ENCODE measurements around the gene ZNF485. TPM values are rescaled to one million over a fixed set of nuclear protein-coding genes. Genes with fewer than 3 reads are reported as not detected.

Gene ZNF485
- total and polyA plus RNA-seq, 2 donors (not counting 1 experiment from before 2014, with no cell fraction given): 4.8 to 8.4 TPM

DNA sequence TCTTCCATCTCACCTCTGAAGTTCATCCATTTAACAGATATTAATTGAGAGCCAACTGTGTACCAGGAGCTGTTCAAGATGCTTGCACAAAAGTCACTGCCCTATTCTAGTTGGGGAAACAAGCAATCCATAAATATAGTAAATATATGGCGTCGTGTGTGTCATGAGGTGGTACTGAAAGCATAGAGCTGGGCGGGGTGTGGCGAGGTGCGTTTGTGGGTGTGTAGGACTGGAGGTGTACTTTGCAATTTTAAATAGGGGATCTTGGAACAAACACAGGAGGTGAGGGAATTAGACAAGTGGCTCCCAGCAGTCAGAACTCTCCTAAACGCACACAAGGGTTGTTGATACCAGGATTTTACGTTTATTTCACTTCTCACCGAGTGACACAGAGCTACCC, 31.3 kb upstream of the ZNF485 start:
- H2AFZ ChIP-seq (ENCODE audit: insufficient read depth, low read depth, low read length, poor library complexity, severe bottlenecking): peak overlapping the region; percentile 90
- H3K9me3 ChIP-seq (ENCODE audit: control extremely low read depth in 1 of 3, control insufficient read depth in 2 of 3, insufficient read depth in 1 of 3, low read length in 2 of 3): peaks cover 0 to 15% (median 0%) of the 10 kb centered on the region in 3 donors
- peak overlapping the region; percentile 40 to 67 for H3K27ac ChIP-seq (ENCODE audit: low read length in 2 of 2)
- intact Hi-C loops (cut with micrococcal nuclease): loop anchor here (1.0 to 10.0 kb wide), 6 partner anchors 20 to 790 kb away; partner anchors contain the start of genes BMS1, CSGALNACT2, ZNF32 and ZNF485
- peak overlapping the region; percentile 68 for H3K9ac ChIP-seq (ENCODE audit: low read length)
- Mint-ChIP-seq H3K4me1 (peaks cover 43% of the 10 kb centered on the region), H3K4me3 (peak overlapping the region; percentile 93), H3K27ac (peak overlapping the region; percentile 94), H3K9me3 (ENCODE audit: insufficient read depth) (peaks cover 5% of the 10 kb centered on the region), H3K27me3 (no peaks in the 10 kb centered on the region)
- POLR2A ChIA-PET: interaction anchor here (0.9 kb wide), 1 partner anchor 138 kb away, joined by 3 read pairs; the partner anchor contains the start of gene ZNF487
- no peaks in the 10 kb centered on the region for H3K36me3 ChIP-seq (replicated peaks in 1 of 2; ENCODE audit: control extremely low read depth in 1 of 2, control insufficient read depth in 1 of 2, extremely low read depth in 1 of 2, insufficient read depth in 2 of 2, low read length in 1 of 2)
- CTCF ChIA-PET: interaction anchor here (0.6 to 1.6 kb wide), 3 partner anchors 20 to 114 kb away, joined by 3 to 5 read pairs (median 4); no protein-coding TSS in a partner anchor
- peak overlapping the region; percentile 42 to 72 (median 60) for H3K4me3 ChIP-seq (ENCODE audit: control extremely low read depth in 1 of 5, extremely low read depth in 1 of 5, insufficient read depth in 1 of 5, low read depth in 2 of 5, low read length in 4 of 5)
- TF ChIP-seq, protein P1, sequence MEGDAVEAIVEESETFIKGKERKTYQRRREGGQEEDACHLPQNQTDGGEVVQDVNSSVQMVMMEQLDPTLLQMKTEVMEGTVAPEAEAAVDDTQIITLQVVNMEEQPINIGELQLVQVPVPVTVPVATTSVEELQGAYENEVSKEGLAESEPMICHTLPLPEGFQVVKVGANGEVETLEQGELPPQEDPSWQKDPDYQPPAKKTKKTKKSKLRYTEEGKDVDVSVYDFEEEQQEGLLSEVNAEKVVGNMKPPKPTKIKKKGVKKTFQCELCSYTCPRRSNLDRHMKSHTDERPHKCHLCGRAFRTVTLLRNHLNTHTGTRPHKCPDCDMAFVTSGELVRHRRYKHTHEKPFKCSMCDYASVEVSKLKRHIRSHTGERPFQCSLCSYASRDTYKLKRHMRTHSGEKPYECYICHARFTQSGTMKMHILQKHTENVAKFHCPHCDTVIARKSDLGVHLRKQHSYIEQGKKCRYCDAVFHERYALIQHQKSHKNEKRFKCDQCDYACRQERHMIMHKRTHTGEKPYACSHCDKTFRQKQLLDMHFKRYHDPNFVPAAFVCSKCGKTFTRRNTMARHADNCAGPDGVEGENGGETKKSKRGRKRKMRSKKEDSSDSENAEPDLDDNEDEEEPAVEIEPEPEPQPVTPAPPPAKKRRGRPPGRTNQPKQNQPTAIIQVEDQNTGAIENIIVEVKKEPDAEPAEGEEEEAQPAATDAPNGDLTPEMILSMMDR (IDR thresholded peaks at IDR 0.05): no peak
- TF ChIP-seq EZH2 (IDR thresholded peaks at IDR 0.05; ENCODE audit: borderline replicate concordance, insufficient read depth, low read depth, low read length, poor library complexity, severe bottlenecking): no peak
- H4K20me1 ChIP-seq (ENCODE audit: control insufficient read depth, insufficient read depth, low read length, poor library complexity, severe bottlenecking): no peaks in the 10 kb centered on the region
- no peak for DNase-seq
- no CpG with 5 or more reads among the region's 8 CpGs for WGBS (ENCODE audit: insufficient coverage)
- peak overlapping the region; percentile 74 for H3K4me2 ChIP-seq (replicated peaks; ENCODE audit: low read depth, low read length, poor library complexity, severe bottlenecking)
- H3K4me1 ChIP-seq (ENCODE audit: control insufficient read depth in 2 of 2, insufficient read depth in 2 of 2, low read length in 2 of 2): peaks cover 17 to 27% of the 10 kb centered on the region in 2 donors
- no peaks in the 10 kb centered on the region for H3K79me2 ChIP-seq (ENCODE audit: control insufficient read depth, insufficient read depth, low read length)
- H3K27me3 ChIP-seq (replicated peaks in 1 of 4; ENCODE audit: control extremely low read depth in 1 of 4, control insufficient read depth in 3 of 4, insufficient read depth in 4 of 4, low read length in 3 of 4): no peaks in the 10 kb centered on the region
- no peak for ATAC-seq (ENCODE audit: low read depth)

DNA sequence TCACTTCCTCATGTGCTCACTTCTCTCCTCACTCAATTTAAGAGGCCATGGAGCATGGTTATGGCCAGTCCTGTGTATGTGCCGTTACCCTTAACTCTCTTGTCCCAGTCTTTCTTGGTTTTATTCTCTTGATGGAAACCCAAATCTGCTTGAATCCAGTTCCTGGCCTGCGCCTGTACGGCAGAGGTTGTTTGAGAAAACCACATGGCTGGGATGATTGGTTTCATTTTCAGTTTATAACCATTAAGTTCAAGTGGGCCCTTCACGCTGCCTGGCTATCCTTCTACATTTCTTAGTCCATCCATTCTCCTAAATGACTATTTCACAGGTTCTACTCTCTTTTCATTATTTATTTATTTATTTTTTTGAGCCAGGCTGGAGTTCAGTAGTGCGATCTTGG, 30.2 kb upstream of the ZNF485 start:
- Mint-ChIP-seq H3K4me3 (peak overlapping the region; percentile 93), H3K27ac (peak overlapping the region; percentile 34), H3K9me3 (ENCODE audit: insufficient read depth) (peaks cover 5% of the 10 kb centered on the region), H3K4me1 (peaks cover 39% of the 10 kb centered on the region), H3K27me3 (peaks cover 5% of the 10 kb centered on the region)
- Histone ChIP-seq H3K4me1 (ENCODE audit: control insufficient read depth in 2 of 2, insufficient read depth in 2 of 2, low read length in 2 of 2) (peaks cover 16 to 25% of the 10 kb centered on the region in 2 donors), H2AFZ (ENCODE audit: insufficient read depth, low read depth, low read length, poor library complexity, severe bottlenecking) (peak overlapping the region; percentile 30), H3K79me2 (ENCODE audit: control insufficient read depth, insufficient read depth, low read length) (no peaks in the 10 kb centered on the region), H3K9ac (ENCODE audit: low read length) (no peak overlapping the region), H3K4me3 (ENCODE audit: control extremely low read depth in 1 of 5, extremely low read depth in 1 of 5, insufficient read depth in 1 of 5, low read depth in 2 of 5, low read length in 4 of 5) (no peak overlapping the region), H4K20me1 (ENCODE audit: control insufficient read depth, insufficient read depth, low read length, poor library complexity, severe bottlenecking) (no peaks in the 10 kb centered on the region), H3K27me3 (replicated peaks in 1 of 4; ENCODE audit: control extremely low read depth in 1 of 4, control insufficient read depth in 3 of 4, insufficient read depth in 4 of 4, low read length in 3 of 4) (no peaks in the 10 kb centered on the region), H3K4me2 (replicated peaks; ENCODE audit: low read depth, low read length, poor library complexity, severe bottlenecking) (no peak overlapping the region), H3K36me3 (replicated peaks in 1 of 2; ENCODE audit: control extremely low read depth in 1 of 2, control insufficient read depth in 1 of 2, extremely low read depth in 1 of 2, insufficient read depth in 2 of 2, low read length in 1 of 2) (no peaks in the 10 kb centered on the region), H3K27ac (ENCODE audit: low read length in 2 of 2) (no peak overlapping the region), H3K9me3 (ENCODE audit: control extremely low read depth in 1 of 3, control insufficient read depth in 2 of 3, insufficient read depth in 1 of 3, low read length in 2 of 3) (peaks cover 0 to 15% (median 0%) of the 10 kb centered on the region in 3 donors)
- POLR2A ChIA-PET: no interaction called here
- no CpG with 5 or more reads among the region's 5 CpGs for WGBS (ENCODE audit: insufficient coverage)
- CTCF ChIA-PET: interaction anchor here (1.6 kb wide), 1 partner anchor 27 kb away, joined by 5 read pairs; no protein-coding TSS in a partner anchor
- no peak for TF ChIP-seq EZH2 (IDR thresholded peaks at IDR 0.05; ENCODE audit: borderline replicate concordance, insufficient read depth, low read depth, low read length, poor library complexity, severe bottlenecking)
- TF ChIP-seq, protein P1 (IDR thresholded peaks at IDR 0.05): no peak
- no peak for ATAC-seq (ENCODE audit: low read depth)
- intact Hi-C loops (cut with micrococcal nuclease): loop anchor here (10.0 kb wide), 2 partner anchors 441 to 791 kb away; partner anchors contain the start of genes BMS1 and CSGALNACT2
- DNase-seq: no peak

Measured in B cell (primary cell).